NCI-H1092 (cell line): ENCODE results near the gene BCL2L13.
"Not testable (repeated sequence)": the region's sequence is repeated elsewhere in the genome, so short reads cannot be mapped to it uniquely, and the experiment has no call there.

Source experiments
- DNase-seq: peaks from one replicate; lab custom pipeline; 2025; lab: John Stamatoyannopoulos, UW

BCL2L13 gene

DNA sequence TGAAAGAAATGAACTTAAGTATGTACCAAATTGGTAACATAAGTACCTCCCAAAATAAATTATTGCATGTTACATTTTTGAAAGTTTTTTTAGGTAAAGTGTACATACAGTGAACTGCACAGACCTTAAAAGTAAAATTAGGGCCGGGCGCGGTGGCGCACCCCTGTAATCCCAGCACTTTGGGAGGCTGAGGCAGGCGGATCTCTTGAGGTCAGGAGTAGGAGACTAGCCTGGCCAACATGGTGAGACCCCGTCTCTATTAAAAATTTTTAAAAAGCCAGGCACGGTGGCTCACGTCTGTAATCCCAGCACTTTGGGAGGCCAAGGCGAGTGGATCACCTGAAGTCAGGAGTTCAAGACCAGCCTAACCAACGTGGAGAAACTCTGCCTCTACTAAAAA lies 1.7 kb upstream of the BCL2L13 start:
- not testable (repeated sequence) for DNase-seq

DNA sequence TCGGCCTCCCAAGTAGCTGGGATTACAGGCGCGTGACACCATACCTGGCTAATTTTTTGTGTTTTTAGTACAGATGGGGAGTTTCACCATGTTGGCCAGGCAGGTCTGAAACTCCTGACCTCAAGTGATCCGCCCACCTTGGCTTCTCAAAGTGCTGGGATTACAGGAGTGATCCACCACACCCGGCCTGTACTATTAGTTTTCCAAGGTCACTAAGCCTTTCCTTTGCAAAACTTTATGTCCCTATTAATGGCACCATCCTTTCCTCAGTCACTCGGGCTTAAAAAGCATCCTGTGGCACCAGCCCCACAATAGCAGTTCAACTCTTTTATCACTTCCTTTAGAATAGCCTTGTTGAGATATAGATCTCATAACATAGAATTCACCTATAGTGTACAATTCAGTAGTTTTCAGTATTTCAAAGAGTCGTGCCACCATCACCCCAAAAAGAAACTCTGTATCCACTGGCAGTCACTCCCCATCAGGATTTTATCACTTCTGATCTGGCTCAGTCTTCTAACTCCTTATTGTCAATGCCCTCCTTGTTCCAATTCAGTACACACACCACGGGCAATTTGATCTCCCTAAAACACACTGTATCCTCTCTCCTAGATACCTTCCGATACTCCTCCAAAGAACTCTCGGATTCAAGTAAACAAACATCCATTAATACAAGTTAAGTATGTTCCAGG lies 921 bp upstream of the BCL2L13 start:
- no peak for DNase-seq

- DNase-seq, result peak; percentile 72
Measured at GRCh38 chr22:17638182-17638431, 450 bp upstream of the BCL2L13 start.

GRCh38 chr22:17639247-17639741 lies 737 bp downstream of the BCL2L13 start:
- DNase-seq, result peak; percentile 12

DNA sequence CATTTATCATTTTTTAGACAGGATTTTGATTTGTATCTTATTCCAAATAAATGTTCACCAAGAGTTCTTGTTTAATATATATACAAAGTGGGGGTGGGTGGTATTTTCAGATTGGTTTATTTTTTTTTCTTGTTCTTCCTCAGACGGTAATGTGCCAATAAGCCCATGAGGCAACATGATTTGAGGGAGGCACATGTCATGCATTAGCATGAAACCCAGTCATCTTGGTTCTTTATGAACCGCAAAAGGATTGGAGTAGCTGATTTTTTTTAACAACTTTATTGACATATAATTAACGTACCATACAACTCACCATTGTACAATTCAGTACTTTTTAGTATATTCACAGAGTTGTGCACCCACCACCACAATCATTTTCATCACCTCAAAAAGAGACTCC lies 2.7 kb downstream of the BCL2L13 start:
- DNase-seq, result no peak

- DNase-seq, result not testable (repeated sequence)
Measured at GRCh38 chr22:17642357-17642756, 3.8 kb downstream of the BCL2L13 start.

- DNase-seq, result no peak
Measured at GRCh38 chr22:17647452-17647851, 8.9 kb downstream of the BCL2L13 start.

DNA sequence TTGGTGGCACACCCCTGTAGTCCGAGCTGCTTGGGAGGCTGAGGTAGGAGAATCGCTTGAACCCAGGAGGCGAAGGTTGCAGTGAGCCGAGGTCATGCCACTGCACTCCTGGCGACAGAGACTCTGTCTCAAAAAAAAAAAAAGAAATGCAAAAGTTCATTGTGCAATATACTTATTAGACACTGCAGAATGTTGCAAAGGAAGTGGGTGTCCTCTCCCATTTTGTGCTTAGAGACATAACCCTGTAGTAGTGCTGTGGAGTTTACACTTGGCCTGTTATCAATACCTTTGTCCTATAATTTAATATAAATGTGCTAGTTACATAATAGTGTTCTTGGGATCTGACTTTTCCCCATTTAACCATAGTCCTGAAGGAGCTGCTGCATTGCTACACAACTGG lies 9.4 kb downstream of the BCL2L13 start:
- no peak for DNase-seq

GRCh38 chr22:17648569-17648968 lies 10.0 kb downstream of the BCL2L13 start:
- DNase-seq, result no peak

- no peak for DNase-seq
Measured at GRCh38 chr22:17655289-17655688, 16.7 kb downstream of the BCL2L13 start.

GRCh38 chr22:17656870-17657395 lies 18.4 kb downstream of the BCL2L13 start:
- no peak for DNase-seq

DNA sequence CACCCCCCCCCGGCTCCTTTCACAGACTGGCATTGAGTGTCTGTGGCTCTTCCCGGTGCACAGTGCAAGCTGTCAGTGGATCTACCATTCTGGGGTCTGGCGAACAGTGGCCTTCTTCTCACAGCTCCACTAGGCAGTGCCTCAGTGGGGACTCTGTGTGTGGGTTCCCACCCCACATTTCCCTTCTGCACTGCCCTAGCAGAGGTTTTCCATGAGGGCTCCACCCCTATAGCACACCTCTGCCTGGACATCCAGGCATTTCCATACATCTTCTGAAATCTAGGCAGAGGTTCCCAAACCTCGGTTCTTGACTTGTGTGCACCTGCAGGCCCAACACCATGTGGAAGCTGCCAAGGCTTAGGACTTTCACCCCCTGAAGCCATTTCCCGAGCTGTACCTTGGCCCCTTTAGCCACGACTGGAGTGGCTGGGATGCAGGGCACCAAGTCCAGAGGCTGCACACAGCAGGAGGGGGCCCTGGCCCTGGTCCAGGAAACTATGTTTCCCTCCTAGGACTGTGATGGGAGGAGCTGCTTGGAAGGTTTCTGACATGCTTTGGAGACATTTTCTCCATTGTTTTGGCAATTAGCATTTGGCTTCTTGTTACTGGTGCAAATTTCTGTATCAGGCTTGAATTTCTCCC lies 26.0 kb downstream of the BCL2L13 start:
- DNase-seq, result no peak

DNA sequence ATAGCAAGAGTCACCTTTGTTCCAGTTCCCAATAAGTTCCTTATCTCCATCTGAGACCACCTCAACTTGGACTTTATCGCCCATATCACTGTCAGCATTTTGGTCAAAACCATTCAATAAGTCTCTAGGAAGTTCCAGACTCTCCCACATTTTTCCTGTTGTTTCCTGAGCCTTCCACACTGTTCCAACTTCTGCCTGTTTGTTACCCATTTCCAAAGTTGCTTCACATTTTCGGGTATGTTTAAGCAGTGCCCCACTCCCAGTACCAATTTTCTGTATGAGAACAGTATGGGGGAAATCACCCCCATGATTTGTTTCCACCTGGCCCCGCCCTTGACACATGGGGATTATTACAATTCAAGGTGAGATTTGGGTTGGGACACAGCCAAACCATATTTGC lies 26.7 kb downstream of the BCL2L13 start:
- DNase-seq, result no peak

GRCh38 chr22:17665854-17666253 lies 27.3 kb downstream of the BCL2L13 start:
- no peak for DNase-seq

GRCh38 chr22:17671521-17672092 lies 33.0 kb downstream of the BCL2L13 start:
- DNase-seq, result not testable (repeated sequence)

GRCh38 chr22:17672417-17672991 lies 33.9 kb downstream of the BCL2L13 start:
- DNase-seq, result no peak

GRCh38 chr22:17674152-17674551 lies 35.6 kb downstream of the BCL2L13 start:
- DNase-seq, result no peak

- no peak for DNase-seq
Measured at GRCh38 chr22:17675584-17675983, 37.0 kb downstream of the BCL2L13 start.

- DNase-seq, result no peak
Measured at GRCh38 chr22:17678817-17679385, 40.3 kb downstream of the BCL2L13 start.

DNA sequence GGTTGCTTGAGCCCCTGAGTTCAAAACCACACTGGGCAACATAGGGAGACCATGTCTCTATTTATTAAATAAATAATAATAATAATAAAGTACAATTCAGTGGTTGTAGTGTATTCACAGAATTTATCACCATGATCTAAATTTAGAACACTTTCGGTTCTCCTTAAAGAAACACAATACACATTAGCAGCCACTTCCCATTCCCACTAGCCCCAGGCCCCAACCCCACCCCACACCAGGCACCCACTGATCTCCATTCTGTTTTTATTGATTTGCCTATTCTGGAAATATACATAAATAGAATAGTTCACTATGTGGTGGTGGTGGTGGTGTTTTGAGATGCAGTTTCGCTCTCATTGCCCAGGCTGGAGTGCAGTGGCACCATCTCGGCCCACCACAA lies 45.7 kb downstream of the BCL2L13 start:
- no peak for DNase-seq

DNA sequence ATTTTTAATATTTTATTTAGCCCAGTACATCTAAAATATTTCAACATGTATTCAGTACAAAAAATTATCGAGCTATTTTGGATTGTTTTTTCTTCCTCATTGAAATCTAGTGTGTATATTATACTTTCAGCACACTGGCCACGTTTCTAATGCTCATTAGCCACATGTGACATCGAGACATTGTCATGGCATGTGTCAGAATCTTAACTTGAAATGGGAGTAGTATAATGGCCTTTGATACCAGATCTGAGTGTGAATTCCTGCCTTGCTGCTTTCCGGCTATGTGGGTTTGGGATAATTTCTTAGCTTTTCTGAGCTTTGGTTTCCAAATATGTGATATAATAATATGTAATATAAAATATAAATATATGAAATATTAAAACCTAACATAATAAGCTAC lies 54.3 kb downstream of the BCL2L13 start:
- no peak for DNase-seq

- DNase-seq, result no peak
Measured at GRCh38 chr22:17694193-17694592, 55.6 kb downstream of the BCL2L13 start.

DNA sequence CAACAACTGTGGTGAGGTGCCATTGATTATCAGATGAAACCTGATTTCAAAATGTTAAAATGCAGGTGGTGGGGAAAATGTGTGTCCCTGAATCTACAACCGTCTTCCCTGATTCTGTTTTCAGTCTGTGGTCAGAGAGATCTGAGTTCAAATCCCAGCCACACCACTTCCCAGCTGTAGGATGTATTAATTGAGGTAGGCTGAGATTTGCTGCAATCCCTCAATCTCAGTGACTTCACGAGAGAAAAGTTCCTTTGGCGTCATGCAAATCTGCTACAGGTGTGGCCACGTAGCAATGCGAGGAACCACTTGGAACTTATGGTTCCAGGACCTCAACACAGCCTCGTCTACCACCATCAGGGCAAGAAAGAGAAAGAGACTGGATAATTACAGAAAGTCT lies 56.2 kb downstream of the BCL2L13 start:
- no peak for DNase-seq
